Hematopoietic multipotent progenitor cell treated with erythropoietin and hydrocortisone succinate and interleukin-3 and kit ligand, for 6 days (in vitro differentiated cells): ENCODE results near the gene XRN2.

ENCODE experiments used
- DNase-seq: peaks from one replicate; pipeline ENCODE4 v3.0.0-alpha.2; 2015

XRN2 gene

GRCh38 chr20:21303061-21303871 is at the start of gene XRN2:
Gene XRN2 (plus strand): TSS chr20:21303331. CDS start chr20:21303399, 68 bp downstream.
- DNase-seq: peak; percentile 95

GRCh38 chr20:21257192-21257591 is 45.9 kb upstream of the XRN2 start:
- DNase-seq: no peak

GRCh38 chr20:21258411-21258810 is 44.7 kb upstream of the XRN2 start:
- DNase-seq: no peak

GRCh38 chr20:21259346-21259745 is 43.8 kb upstream of the XRN2 start:
- no peak for DNase-seq

GRCh38 chr20:21262812-21263211 is 40.3 kb upstream of the XRN2 start:
- no peak for DNase-seq

GRCh38 chr20:21265261-21266190 is 37.6 kb upstream of the XRN2 start:
- DNase-seq: no peak

- DNase-seq: no peak
Measured at GRCh38 chr20:21266191-21266536, 37.0 kb upstream of the XRN2 start.

- no peak for DNase-seq
Measured at GRCh38 chr20:21269772-21270171, 33.4 kb upstream of the XRN2 start.

- no peak for DNase-seq
Measured at GRCh38 chr20:21270806-21271205, 32.3 kb upstream of the XRN2 start.

- DNase-seq: no peak
Measured at GRCh38 chr20:21272279-21272678, 30.9 kb upstream of the XRN2 start.

- DNase-seq: no peak
Measured at GRCh38 chr20:21272679-21273078, 30.5 kb upstream of the XRN2 start.

GRCh38 chr20:21273755-21274386 is 29.3 kb upstream of the XRN2 start:
- DNase-seq: no peak

- no peak for DNase-seq
Measured at GRCh38 chr20:21278829-21279228, 24.3 kb upstream of the XRN2 start.

- DNase-seq: no peak
Measured at GRCh38 chr20:21279706-21280521, 23.2 kb upstream of the XRN2 start.

GRCh38 chr20:21280522-21281016 is 22.6 kb upstream of the XRN2 start:
- no peak for DNase-seq

GRCh38 chr20:21286775-21287174 is 16.4 kb upstream of the XRN2 start:
- no peak for DNase-seq

- DNase-seq: no peak
Measured at GRCh38 chr20:21288587-21289370, 14.4 kb upstream of the XRN2 start.

GRCh38 chr20:21289651-21290050 is 13.5 kb upstream of the XRN2 start:
- DNase-seq: no peak

GRCh38 chr20:21291026-21291425 is 12.1 kb upstream of the XRN2 start:
- no peak for DNase-seq

GRCh38 chr20:21294755-21295154 is 8.4 kb upstream of the XRN2 start:
- no peak for DNase-seq

GRCh38 chr20:21301940-21302663 is 1.0 kb upstream of the XRN2 start:
- peak; percentile 54 for DNase-seq
